IPS DF 19.7 (cell line): Measurements from ENCODE around the gene C16orf89.
"Not testable (repeated sequence)": the region's sequence is repeated elsewhere in the genome, so short reads cannot be mapped to it uniquely, and the experiment has no call there.

Experiments
- DNase-seq: peaks from one replicate; pipeline ENCODE4 v3.0.0-alpha.2; 2013; ENCODE audit warnings: low read depth, low spot score

The C16orf89 gene, protein sequence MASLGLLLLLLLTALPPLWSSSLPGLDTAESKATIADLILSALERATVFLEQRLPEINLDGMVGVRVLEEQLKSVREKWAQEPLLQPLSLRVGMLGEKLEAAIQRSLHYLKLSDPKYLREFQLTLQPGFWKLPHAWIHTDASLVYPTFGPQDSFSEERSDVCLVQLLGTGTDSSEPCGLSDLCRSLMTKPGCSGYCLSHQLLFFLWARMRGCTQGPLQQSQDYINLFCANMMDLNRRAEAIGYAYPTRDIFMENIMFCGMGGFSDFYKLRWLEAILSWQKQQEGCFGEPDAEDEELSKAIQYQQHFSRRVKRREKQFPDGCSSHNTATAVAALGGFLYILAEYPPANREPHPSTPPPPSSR

DNA sequence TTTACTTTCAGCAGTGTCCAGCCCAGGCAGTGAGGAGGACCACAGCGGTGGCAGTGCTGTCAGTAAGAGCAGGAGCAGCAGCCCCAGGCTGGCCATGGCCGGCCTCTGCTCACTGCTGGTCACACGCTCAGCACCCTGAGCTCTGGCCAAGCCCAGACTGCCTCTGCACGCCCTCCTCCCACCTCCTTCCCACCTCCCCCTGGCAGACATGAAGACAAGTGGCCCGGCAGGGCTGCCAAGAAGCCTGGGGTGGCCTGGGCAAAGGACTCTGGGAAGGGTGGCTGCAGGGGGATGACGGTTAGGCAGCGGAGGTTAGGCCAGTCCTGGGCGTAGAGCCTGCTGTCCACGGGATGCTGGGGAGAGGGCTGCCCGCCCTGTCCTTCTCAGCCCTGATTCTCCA lies at the start of gene C16orf89:
C16orf89 (minus strand) TSS at position 144 of the 400 bp plus-strand sequence; CDS start at position 96, 48 bp downstream.
- no peak for DNase-seq

DNA sequence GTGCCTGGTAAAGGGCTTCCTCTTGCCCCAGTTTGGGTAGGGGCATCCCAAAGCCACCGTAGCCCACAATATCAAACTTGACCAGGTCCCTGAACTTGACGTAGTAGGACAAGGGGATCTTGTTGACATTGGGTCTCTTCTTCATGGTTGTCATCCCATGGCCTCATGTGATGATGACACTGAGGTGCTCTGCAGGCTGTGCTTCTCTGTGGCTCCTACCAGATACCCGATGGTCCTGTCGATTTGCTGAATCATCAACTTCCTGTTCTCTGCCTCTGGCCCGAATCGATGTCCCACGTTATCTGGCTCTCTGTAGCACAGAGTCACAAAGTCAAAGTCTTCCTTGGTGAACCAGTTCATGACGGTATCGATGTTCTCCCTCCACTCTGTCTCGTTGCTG lies 45.2 kb upstream of the C16orf89 start:
- DNase-seq: not testable (repeated sequence)

DNA sequence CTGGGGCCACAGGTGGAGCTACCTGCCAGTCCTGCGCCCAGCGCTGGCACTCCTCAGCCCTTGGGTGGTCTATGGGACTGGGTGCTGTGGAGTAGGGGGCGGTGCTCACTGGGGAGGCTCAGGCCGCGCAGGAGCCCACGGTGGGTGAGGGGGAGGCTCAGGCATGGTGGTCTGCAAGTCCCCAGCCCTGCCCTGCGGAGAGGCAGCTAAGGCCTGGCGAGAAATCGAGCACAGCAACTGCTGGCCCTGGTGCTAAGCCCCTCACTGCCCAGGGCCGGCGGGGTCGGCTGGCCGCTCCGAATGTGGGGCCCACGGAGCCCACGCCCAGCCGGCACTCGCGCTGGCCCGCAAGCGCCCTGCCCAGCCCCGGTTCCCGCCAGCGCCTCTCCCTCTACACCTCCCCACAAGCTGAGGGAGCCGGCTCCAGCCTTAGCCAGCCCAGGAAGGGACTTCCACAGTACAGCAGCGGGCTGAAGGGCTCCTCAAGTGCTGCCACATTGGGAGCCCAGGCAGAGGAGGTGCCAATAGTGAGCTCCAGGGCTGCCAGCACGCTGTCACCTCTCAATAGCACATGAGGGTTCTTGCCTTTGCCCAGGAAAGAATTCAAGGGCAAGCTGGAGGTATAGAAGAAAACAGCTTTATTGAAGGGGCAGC lies 42.9 kb upstream of the C16orf89 start:
- no peak for DNase-seq

DNA sequence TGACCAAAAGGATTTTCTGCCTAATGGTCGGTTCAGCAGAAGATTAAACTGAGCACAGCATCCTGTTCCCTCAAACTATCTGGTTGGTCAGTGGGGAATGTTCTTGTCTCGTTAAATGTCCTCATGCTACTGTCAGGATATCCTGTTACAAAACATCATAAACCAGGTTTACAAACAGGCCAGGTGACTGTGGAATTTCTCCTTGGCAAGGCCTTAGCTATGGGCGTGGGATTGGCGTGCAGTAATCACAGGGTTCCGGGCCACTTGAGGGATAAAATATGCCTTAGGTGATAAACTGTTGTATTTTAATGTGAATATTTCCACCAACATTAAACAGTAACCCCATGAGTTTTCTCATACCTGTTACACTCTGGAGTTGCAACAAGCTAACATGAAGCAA lies 39.3 kb upstream of the C16orf89 start:
- DNase-seq: not testable (repeated sequence)

DNA sequence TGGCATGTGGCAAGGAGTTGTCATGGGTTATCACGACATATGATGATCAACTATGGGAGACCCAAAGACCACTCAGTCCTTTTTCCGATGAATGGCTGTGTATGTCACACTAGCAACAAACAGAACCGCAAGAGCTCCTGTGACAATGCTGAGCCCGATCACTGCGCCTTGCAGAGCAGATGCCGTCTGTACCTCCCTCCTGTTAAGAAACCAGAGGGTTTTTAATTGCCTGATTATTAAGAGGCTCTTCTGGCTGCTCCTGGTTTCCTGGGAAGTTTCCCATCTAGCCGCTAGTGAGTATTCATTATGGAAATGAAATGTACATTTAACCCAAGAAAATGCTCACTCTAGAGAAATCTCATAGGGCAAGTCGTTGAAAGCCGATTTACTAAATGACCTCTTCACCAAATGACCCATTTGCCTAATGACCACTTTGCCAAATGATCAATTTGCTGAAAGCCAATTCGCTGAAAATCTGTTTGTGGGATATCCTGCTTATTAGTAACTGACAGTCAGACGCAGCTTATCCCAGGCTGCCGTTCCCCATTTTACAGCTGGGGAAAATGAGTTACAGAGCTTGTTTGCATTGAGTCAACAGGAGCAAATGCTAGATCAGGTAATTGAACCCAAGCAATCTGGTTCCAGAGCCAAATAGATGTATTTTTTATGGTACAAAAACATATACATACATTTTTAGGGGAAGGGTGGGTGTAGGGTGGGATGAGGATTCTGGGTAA lies 37.7 kb upstream of the C16orf89 start:
- not testable (repeated sequence) for DNase-seq

DNA sequence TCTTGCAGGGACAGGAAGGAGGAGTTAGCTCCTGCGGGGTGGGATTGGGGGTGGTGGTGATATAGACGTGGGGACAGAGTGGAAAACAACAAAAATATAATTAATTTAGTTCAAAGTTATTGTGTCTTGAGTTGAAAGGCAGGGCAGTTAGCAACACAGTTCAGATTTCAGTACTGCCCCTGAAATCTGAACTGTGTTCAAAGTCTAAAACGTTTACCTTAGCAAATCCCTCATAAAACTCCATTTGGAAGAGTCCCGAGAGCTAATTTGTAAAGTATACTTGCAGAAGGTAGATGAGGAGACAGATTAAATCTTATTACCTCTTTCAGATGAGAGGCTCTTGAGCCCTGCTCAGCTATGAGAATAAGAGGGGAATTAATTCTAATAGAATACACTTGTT lies 33.4 kb upstream of the C16orf89 start:
- not testable (repeated sequence) for DNase-seq

DNA sequence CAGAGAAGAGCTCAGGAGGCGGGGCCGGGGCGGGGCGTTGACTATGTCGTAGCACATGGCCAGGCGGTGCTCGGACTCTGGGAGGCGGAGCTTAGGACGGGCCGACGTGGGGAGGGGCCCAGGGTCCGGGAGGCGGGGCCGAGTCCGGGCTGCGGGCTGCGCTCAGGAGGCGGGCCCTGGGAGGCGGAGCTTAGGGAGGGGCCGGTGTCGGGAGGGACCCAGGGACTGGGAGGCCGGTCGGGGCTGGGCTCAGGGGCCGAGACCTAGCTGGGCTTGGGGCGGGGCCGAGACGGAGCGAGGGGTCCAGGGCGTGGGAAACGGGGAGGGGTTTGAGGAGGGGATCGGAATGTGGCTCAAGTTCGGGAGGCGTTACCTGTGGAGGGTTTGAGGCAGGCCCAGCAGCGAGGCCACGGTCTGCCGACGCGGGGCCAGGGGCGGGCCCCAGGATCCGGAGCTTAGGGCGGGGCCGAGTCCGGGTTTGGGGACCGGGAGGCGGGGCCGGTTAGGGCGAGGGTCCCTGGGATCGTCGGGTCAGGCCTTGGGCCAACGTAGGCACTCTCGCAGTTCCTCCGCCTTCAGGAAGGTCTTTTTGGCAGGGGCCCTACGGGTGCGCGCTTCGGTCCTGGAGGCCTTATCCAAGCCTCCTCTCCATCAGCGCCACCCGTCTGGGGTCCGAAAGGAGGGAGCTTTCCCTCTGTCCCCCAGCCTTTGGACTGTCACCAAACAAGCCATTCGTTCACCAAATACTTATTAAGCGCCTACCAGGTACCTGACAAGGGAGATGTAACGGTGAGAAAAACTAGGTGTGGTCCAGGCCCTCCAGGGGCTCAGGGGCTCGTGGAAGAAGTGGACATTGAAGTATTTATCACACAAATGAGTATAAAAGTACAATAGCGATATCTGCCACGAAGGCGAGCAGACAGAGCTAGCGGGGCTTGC lies 32.7 kb upstream of the C16orf89 start:
- not testable (repeated sequence) for DNase-seq

DNA sequence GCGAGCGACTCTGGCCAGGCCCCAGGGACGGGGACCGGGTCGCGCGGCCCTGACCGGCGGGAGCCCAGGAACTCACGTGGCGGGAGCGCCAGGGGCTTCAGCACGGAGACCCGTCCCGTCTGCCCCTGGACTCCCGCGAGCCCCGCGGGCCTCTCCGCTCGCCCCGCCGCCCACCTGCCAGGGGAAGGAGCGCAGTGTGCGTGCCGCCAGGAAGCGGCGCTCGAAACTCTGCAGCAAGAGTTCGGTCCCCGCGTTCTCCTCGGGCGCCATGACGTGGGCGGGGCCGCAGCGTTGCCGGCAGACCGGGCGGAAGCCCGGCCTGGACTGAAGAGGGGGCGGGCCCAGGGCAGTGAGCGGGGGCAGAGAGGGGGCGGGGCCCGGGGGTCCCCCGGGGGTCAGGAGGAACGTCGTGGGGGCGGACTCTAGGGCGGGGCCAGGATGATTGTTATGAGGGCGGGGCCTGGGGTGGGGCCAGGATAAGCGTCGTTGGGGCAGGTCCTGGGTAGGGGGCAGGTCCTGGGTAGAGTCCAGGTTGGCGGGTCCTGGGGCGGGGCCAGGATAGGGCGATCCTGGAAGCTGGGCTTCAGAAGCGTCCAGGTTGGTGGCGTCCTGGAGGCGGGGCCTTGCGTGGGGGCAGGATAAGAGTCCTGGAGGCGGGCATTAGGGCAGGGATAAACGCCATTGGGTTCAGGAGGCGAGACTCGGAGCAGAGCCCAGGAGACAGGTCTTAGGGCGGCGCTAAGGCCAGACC lies 31.9 kb upstream of the C16orf89 start, which contains the start of gene EEF2KMT:
EEF2KMT (minus strand) TSS at position 326 of the 751 bp plus-strand sequence; CDS start at position 270, 56 bp downstream.
- not testable (repeated sequence) for DNase-seq

DNA sequence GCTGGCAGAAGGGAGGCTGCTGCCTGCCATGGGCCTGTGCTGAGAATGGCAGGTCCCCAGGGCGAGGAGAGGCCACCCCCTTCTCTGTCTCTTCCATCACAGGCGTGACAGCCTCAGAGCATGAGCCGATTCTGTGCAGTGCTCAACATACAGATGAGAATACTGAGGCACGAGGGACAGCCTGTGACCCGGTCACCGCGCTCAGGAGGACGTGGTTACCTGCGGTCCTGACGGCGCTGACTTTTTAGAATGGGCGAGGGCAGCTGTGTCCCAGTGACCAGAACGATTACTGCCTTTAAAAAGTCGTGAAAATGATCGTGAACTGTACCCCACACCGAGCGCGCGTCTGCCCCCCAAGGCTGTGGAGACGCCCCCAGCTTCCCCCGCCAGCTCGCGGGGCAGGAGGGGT lies 31.3 kb upstream of the C16orf89 start:
- DNase-seq: not testable (repeated sequence)

DNA sequence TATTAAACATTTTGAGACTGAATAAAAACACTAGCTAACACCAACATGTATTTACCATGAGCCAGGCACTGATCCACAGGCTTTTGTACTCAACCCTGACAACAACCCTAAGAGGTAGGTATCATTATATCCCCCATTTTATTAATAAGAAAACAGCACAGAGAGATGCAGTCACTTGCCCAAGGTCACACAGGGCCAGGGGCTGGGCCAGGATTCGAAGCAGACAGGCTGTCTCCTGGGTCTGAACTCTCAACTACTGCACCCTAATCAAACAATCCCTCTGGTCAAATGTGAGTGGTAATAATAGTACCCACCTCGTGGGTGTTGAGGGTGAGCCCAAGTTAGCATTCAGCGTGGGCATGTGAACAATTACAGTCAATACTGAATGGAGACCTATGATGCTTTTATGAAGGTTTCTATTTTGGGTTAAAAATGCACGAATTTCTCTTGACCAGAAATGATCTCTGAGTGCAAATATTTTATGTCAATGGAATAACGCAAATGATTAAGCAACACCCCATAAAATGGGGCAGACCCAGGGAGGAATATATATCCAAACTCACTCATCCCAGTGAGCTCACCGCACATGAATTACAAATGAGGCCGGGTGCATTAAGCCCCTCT lies 30.8 kb upstream of the C16orf89 start:
- not testable (repeated sequence) for DNase-seq

DNA sequence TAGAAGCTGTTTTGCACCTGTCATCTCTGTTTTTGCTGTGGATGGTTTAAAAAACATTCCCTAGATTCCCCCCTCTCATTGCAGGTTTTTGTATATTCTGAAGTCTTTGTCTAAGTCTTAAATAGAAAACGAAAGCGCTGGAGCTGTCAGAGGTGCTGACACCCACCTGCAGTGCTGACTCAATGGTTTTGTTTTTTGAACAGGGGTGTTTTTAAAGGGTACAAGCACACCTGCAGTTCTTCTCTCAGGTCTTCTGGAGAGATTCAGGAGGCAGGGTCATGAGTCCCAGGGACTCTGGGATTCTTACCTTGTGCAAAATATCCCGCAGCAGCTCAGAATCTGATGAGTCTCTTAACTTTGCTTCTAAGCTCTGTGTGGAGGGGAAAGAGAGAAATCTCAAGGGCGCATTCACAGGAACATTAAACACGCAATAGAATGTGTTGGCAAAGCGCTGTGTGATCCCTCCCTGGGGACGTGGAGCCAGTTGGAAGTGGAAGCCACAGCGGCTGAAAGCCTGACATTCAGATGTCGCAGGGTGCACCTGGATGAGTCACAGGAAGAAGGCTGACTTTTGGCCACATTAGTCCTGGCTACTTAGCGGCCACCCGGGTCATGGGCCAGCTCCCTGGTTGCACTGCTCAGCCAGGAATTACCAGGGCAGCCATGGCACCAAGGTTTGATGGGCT lies 29.5 kb upstream of the C16orf89 start:
- not testable (repeated sequence) for DNase-seq

DNA sequence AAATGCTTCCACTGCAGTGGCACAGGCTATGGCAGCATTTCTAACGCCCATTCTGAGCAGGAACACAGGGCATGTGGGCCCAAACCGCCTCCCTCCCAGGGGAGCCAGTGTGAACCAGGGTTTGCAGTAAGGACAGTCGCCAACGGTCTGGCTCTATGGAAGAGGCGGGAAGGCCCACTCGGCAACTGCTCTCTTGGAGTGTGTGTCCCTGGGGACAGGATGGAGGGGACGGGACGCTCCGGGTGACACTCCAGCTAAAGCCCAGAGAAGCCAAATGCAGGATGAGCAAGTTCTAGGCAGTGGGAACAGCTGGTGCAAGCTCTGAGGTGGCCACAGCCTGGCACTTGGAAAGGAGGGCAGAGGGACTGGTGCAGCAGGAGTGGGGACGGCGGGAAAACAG lies 28.0 kb upstream of the C16orf89 start:
- not testable (repeated sequence) for DNase-seq

DNA sequence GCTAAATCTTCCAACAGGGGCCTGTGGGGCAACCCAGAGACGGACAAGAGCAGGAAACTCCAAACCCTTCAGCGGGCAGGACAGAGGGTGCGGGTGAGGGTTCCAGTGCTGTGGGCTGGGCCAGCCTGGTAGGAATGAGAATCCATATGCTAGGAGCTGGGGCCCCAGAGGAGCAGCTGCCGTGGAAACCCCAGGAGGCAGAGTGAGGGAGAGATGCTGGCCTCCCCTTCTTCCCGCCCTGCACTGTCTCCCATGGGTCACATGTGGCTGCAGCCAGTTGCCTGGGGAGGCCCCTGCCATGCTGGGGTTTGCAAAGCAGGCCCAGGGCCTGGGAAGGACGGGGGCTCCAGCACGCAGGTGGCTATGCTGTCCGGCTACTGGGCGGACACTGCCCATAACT lies 27.3 kb upstream of the C16orf89 start:
- not testable (repeated sequence) for DNase-seq

DNA sequence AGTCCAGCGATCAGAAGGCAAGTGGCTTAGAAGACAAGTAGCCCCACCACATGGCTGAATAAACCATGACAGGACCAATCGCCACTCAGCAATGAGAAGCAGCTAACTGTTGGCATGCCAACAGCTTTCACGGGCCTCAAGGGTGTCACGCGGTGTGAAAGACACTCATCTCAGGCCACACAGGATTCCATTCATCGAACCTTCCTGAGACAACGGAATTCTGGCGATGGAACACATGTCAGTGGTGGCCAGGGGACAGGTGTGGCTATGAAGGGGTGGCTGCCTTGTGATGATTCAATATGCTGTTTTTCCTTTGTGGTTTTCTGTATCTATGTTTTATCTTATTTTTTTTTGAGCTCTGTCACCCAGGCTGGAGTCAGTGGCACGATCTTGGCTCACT lies 24.8 kb upstream of the C16orf89 start:
- DNase-seq: not testable (repeated sequence)

DNA sequence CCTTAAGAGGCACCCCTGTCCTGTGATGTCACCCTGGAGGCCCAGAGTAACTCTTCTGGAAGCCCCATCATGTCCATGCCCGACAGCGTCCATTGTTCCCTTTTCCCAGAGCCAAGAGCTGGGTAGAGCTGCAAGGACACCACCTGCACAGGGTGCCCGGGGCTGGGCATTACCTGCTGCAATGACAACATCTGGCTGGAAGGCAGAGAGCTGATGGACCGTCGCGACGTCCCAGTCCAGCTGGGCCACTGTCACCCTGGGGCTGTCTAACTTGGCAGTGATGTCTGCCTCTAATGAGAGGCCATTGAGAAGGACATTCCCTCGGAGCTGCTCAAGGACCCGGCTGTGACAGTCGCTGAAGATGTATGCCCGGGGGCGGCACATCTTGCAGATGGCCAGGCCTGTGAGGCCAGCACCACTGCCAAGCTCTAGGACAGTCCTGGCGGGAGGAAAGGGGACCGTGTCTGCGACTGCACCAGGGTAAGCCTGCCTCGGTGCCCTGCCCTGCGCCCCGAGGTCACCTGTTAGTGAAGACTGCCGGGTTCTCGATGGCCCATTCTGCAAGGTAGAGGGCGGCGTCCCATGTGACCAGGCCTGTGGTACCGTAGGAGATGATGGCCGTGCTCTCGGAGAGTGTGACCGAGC lies 24.3 kb upstream of the C16orf89 start:
- DNase-seq: not testable (repeated sequence)

DNA sequence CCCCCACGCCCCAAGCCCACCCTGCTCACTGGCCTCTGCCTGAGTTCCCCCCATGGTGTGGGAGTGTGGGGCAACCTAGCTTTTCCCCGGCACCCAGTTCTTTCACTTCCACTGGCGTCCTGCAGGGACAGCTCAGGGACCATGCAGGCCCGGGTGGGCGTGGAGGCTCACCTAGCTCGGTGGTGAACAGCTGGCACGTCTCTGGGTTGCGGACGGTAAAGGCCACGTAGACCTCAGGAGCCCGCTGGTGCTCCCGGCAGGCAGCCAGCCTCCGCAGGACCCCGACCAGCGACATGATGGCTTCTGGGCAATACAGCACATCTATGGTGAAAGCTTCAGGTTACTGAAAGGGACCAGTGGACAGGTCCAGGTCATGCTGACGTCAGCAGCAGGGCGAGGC lies 23.2 kb upstream of the C16orf89 start:
- not testable (repeated sequence) for DNase-seq

DNA sequence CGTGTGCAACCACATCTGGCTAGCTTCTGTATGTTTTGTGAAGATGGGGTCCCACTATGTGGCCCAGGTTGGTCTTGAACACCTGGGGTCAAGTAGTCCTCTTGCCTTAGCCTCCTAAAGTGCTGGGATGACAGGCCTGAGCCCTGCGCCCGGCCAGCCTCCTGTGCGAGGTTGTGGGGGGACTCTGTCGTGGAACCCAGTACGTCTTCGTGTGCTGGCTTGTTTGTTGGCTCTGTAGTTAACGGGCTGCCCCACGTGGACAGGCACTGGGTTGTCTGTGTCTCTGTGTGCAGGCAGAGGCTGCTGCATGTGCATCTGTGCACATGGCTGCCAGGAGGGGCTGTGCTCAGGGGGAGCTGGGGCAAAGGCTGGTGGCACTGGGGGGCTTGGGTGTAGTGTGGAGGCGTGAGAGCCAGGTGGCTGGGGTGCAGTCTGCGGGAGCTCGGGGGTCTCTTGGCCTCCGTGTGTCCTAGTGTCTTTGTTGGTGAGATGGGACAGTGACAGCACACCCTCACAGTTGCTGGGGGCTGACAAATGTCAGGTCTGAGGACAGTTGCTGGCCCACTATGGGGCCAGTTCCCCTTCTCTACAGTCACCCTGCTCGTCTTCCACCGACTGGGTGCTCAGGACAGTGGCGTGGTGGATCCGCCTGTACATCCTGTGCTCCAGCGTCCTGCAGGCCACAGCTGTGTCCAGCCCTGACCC lies 22.5 kb upstream of the C16orf89 start:
- DNase-seq: not testable (repeated sequence)

DNA sequence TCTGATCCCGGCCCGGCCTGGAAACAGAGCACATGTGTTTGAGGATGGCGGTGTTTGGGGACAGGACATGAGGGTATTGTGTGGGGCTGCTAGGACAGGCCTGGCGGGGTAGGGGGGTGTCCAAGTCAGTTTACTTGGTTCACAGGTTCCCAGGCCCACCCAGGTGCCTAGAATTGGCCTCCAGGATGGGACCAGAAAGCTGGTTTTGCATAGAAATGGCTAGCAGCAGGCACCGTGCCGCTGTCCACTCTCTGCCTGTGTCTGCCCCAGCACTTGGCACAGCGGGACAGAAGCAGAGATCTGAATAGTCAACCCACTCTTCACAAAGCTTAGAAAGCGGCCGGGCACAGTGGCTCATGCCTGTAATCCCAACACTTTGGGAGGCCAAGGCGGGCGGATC lies 20.0 kb upstream of the C16orf89 start:
- not testable (repeated sequence) for DNase-seq
